ENCODE data around the gene RDX.

Gene RDX

GRCh38 chr11:110338684-110339083 lies 42.3 kb upstream of the RDX start:
- Histone ChIP-seq H3K9me3 (ENCODE audit: severe bottlenecking) (no peaks in the 10 kb centered on the region), H3K4me1 (ENCODE audit: insufficient read depth, poor library complexity, severe bottlenecking) (peaks cover 10% of the 10 kb centered on the region), H3K27me3 (ENCODE audit: insufficient read depth, poor library complexity, severe bottlenecking) (no peaks in the 10 kb centered on the region), H3K36me3 (ENCODE audit: low read depth) (no peaks in the 10 kb centered on the region), H3K4me3 (ENCODE audit: severe bottlenecking) (no peak overlapping the region), H3K27ac (ENCODE audit: poor library complexity, severe bottlenecking) (no peak overlapping the region)
- no peak for TF ChIP-seq CTCF (IDR thresholded peaks at IDR 0.05; ENCODE audit: poor library complexity, severe bottlenecking)
- ATAC-seq (ENCODE audit: low read depth) (no peak), DNase-seq (ENCODE audit: low spot score) (no peak)

- ATAC-seq (ENCODE audit: low read depth) (peak; percentile 91), DNase-seq (ENCODE audit: low spot score) (no peak)
- Histone ChIP-seq H3K27me3 (ENCODE audit: insufficient read depth, poor library complexity, severe bottlenecking) (no peaks in the 10 kb centered on the region), H3K36me3 (ENCODE audit: low read depth) (no peaks in the 10 kb centered on the region), H3K27ac (ENCODE audit: poor library complexity, severe bottlenecking) (no peak overlapping the region), H3K4me1 (ENCODE audit: insufficient read depth, poor library complexity, severe bottlenecking) (peaks cover 10% of the 10 kb centered on the region), H3K4me3 (ENCODE audit: severe bottlenecking) (no peak overlapping the region), H3K9me3 (ENCODE audit: severe bottlenecking) (no peaks in the 10 kb centered on the region)
- no peak for TF ChIP-seq CTCF (IDR thresholded peaks at IDR 0.05; ENCODE audit: poor library complexity, severe bottlenecking)
Measured at GRCh38 chr11:110337570-110338193, 41.3 kb upstream of the RDX start.

GRCh38 chr11:110336054-110336453 lies 39.6 kb upstream of the RDX start:
- DNase-seq (ENCODE audit: low spot score) (no peak), ATAC-seq (ENCODE audit: low read depth) (no peak)
- no peaks in the 10 kb centered on the region for H3K27me3 ChIP-seq (ENCODE audit: insufficient read depth, poor library complexity, severe bottlenecking)
- TF ChIP-seq CTCF (IDR thresholded peaks at IDR 0.05; ENCODE audit: poor library complexity, severe bottlenecking), result no peak
- peaks cover 10% of the 10 kb centered on the region for H3K4me1 ChIP-seq (ENCODE audit: insufficient read depth, poor library complexity, severe bottlenecking)
- H3K27ac ChIP-seq (ENCODE audit: poor library complexity, severe bottlenecking), result no peak overlapping the region
- no peaks in the 10 kb centered on the region for H3K9me3 ChIP-seq (ENCODE audit: severe bottlenecking)
- no peaks in the 10 kb centered on the region for H3K36me3 ChIP-seq (ENCODE audit: low read depth)
- H3K4me3 ChIP-seq (ENCODE audit: severe bottlenecking), result no peak overlapping the region

GRCh38 chr11:110335358-110335757 lies 38.9 kb upstream of the RDX start:
- Histone ChIP-seq H3K9me3 (ENCODE audit: severe bottlenecking) (no peaks in the 10 kb centered on the region), H3K27me3 (ENCODE audit: insufficient read depth, poor library complexity, severe bottlenecking) (no peaks in the 10 kb centered on the region), H3K36me3 (ENCODE audit: low read depth) (no peaks in the 10 kb centered on the region), H3K4me1 (ENCODE audit: insufficient read depth, poor library complexity, severe bottlenecking) (peaks cover 10% of the 10 kb centered on the region), H3K27ac (ENCODE audit: poor library complexity, severe bottlenecking) (no peak overlapping the region), H3K4me3 (ENCODE audit: severe bottlenecking) (no peak overlapping the region)
- no peak for ATAC-seq (ENCODE audit: low read depth)
- DNase-seq (ENCODE audit: low spot score), result no peak
- no peak for TF ChIP-seq CTCF (IDR thresholded peaks at IDR 0.05; ENCODE audit: poor library complexity, severe bottlenecking)

- Histone ChIP-seq H3K27me3 (ENCODE audit: insufficient read depth, poor library complexity, severe bottlenecking) (no peaks in the 10 kb centered on the region), H3K9me3 (ENCODE audit: severe bottlenecking) (no peaks in the 10 kb centered on the region), H3K4me1 (ENCODE audit: insufficient read depth, poor library complexity, severe bottlenecking) (no peaks in the 10 kb centered on the region), H3K36me3 (ENCODE audit: low read depth) (no peaks in the 10 kb centered on the region), H3K27ac (ENCODE audit: poor library complexity, severe bottlenecking) (no peak overlapping the region), H3K4me3 (ENCODE audit: severe bottlenecking) (no peak overlapping the region)
- ATAC-seq (ENCODE audit: low read depth) (no peak), DNase-seq (ENCODE audit: low spot score) (no peak)
- TF ChIP-seq CTCF (IDR thresholded peaks at IDR 0.05; ENCODE audit: poor library complexity, severe bottlenecking), result no peak
Measured at GRCh38 chr11:110331626-110332025, 35.2 kb upstream of the RDX start.
